Measurements from ENCODE around the gene SERPINE1.
"Not testable (repeated sequence)": the region's sequence is repeated elsewhere in the genome, so short reads cannot be mapped to it uniquely, and the experiment has no call there.

Gene SERPINE1

GRCh38 chr7:101124376-101125056 lies 2.4 kb upstream of the SERPINE1 start:
- peak; percentile 26 for DNase-seq

GRCh38 chr7:101125989-101126650 lies 784 bp upstream of the SERPINE1 start:
- DNase-seq = no peak

DNA sequence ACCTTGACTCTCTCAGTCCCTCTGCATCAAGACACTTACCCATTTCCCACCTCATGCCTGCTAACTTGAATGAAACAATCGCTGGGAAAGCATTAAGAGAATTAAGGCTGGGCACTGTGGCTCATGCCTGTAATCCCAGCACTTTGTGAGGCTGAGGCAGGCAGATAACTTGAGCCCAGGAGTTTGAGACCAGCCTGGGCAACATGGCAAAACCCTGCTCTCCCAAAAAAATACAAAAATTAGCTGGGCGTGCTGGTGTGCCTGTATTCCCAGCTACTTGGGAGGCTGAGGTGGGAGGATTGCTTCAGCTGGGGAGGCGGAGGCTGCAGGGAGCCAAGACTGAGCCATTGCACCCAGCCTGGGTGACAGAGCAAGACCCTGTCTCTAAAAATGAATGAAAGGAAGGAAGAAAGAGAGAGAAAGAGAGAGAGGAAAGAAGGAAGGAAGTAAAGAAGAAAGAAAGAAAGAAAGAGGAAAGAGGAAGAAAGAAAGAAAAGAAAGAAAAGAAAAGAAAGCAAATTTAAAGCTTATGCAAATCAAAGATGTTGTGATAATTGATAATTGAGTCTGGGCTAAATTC lies 646 bp downstream of the SERPINE1 start:
- no peak for DNase-seq

- no peak for DNase-seq
Observed at GRCh38 chr7:101128040-101128834, 1.3 kb downstream of the SERPINE1 start.

GRCh38 chr7:101129603-101130117 lies 2.8 kb downstream of the SERPINE1 start:
- DNase-seq = no peak

DNA sequence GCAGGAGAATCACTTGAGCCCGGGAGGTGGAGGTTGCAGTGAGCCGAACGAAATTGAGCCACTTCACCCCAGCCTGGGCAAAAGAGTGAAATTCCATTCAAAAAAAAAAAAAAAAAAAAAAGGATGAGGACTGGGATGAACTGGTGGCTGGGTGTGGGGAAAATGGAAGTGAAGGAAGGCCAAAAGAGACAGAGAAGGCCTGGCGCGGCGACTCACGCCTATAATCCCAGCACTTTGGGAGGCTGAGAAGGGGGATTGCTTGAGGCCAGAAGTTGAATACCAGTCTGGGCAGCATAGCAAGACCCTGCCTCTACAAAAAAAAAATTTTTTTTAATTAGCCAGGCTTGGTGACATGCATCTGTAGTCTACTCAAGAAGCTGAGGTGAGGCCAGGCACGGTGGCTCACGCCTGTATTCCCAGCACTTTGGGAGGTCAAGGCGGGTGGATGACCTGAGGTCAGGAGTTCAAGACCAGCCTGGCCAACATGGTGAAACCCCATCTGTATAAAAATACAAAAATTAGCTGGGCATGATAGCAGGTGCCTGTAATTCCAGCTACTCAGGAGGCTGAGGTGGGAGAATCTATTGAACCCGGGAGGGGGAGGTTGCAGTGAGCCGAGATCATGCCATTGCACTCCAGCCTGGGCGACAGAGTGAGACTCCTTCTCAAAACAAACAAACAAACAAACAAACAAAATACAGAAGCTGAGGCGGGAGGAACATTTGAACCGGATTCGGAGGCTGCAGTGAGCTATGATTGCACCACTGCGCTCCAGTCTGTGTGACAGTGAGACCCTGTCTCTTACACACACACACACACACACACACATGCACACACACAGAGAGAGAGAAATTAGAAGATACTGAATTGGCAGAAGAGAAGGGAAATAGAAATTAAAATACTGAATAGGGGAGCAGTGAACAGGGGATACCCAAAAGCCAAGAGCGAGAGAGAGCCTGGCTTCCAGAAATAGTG lies 6.0 kb downstream of the SERPINE1 start:
- not testable (repeated sequence) for DNase-seq

DNA sequence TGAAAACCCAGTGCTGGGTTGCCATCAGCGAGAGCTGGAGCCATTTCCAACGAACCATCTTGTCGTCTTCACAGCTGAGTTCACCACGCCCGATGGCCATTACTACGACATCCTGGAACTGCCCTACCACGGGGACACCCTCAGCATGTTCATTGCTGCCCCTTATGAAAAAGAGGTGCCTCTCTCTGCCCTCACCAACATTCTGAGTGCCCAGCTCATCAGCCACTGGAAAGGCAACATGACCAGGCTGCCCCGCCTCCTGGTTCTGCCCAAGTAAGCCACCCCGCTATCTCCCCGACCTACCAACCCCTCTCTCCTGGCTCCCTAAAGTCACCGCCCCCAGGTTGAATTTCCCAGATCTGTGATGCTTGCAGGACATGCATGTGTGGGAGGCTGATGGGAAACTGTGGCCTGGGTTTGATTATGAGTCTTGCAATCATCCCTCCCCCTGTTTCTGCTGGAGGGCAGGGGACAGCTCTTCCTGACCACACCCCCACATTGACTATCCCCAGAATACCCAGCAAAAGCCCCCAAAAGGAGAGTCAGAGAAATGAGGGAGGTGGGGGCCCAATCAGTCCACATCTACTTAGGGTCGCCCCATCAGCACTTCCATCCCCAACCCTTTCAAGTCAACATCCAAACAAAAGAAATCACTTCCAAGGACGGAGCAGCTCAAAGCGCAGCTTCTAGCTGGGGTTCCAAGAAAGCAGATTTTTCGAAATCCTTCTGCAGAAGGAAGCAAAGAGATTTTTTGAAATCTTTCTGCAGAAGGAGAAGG lies 6.9 kb downstream of the SERPINE1 start:
- DNase-seq = no peak

- DNase-seq = peak; percentile 45
Observed at GRCh38 chr7:101134399-101134980, 7.6 kb downstream of the SERPINE1 start.

DNA sequence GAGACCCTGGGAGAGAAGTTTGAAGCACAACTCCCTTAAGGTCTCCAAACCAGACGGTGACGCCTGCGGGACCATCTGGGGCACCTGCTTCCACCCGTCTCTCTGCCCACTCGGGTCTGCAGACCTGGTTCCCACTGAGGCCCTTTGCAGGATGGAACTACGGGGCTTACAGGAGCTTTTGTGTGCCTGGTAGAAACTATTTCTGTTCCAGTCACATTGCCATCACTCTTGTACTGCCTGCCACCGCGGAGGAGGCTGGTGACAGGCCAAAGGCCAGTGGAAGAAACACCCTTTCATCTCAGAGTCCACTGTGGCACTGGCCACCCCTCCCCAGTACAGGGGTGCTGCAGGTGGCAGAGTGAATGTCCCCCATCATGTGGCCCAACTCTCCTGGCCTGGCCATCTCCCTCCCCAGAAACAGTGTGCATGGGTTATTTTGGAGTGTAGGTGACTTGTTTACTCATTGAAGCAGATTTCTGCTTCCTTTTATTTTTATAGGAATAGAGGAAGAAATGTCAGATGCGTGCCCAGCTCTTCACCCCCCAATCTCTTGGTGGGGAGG lies 10.8 kb downstream of the SERPINE1 start:
- DNase-seq = no peak

- peak; percentile 77 for DNase-seq
Observed at GRCh38 chr7:101138213-101138870, 11.4 kb downstream of the SERPINE1 start.

- DNase-seq = no peak
Observed at GRCh38 chr7:101140339-101140699, 13.4 kb downstream of the SERPINE1 start.

DNA sequence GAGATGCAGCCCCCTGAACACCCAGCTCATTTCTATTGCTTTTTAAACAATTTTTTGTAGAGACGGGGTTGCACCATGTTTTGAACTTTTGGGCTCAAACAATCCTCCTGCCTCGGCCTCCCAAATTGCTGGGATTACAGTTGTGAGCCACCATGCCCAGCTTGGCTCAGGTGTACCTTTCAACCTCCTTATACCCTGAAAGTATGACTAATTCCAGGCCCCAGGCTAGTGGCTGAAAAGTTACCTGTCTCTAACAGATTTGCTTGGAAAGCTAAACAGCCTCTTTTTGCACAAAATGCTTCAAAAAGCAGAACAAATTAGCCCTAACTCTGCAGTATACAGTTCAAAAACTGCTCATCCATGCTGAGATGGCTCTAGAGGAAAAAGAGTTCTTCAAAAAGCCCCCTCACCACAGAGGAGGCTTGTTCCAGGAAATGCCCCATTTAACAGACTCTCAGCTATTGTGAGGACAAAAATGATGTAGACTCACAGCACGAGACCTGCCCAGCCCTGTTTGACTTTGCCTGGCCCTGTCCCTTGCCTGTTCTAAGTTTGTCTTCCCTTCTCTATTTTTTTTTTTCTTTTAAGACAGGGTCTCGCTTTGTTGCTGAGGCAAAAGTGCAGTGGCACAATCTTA lies 14.0 kb downstream of the SERPINE1 start:
- DNase-seq = no peak

DNA sequence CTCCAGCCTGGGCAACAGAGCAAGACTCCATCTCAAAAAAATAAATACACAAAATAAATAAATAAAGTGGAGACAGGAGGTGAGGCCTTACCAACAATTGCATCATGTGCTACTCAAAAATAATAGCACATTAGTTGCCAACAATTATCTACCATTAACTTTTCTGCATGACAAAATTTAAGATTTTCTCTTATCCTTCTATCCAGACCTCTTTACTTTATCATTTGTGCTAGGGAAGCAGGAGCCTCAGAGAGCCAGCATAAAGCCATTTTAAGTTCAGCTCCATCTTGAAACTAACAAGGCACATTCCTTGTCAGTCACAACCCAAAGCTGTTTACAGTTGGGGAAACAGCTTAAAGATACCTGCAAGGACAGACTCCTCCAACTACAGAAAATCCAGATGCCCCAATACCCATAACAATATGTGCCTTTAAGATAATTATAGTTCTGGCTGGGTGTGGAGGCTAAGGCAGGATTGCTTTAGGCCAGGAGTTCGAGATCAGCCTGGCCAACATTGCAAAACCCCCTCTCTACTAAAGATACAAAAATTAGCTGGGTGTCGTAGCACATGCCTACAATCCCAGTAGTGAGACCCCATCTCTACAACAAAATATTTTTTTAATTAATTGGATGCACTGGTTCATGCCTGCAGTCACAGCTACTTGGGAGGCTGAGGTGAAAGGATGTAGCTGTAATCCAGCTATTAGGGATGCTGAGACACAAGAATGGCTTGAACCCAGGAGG lies 25.2 kb downstream of the SERPINE1 start:
- DNase-seq = no peak

- peak; percentile 99 for DNase-seq
Observed at GRCh38 chr7:101153969-101154692, 27.2 kb downstream of the SERPINE1 start, which contains the start of gene AP1S1. Gene AP1S1, plus strand, starts transcription at chr7:101154476. Its CDS starts 39 bp downstream, at chr7:101154515.

GRCh38 chr7:101154693-101155102 lies 27.8 kb downstream of the SERPINE1 start:
- DNase-seq = no peak

- no peak for DNase-seq
Observed at GRCh38 chr7:101155303-101155702, 28.4 kb downstream of the SERPINE1 start.

GRCh38 chr7:101156277-101156676 lies 29.4 kb downstream of the SERPINE1 start:
- no peak for DNase-seq

All from eye (tissue), 1 donor.